ENCODE data around the gene TULP4.
"Not testable (repeated sequence)": the region's sequence is repeated elsewhere in the genome, so short reads cannot be mapped to it uniquely, and the experiment has no call there.

TULP4 gene

GRCh38 chr6:158329531-158329930 is 17.3 kb downstream of the TULP4 start:
- no peak for DNase-seq

DNA sequence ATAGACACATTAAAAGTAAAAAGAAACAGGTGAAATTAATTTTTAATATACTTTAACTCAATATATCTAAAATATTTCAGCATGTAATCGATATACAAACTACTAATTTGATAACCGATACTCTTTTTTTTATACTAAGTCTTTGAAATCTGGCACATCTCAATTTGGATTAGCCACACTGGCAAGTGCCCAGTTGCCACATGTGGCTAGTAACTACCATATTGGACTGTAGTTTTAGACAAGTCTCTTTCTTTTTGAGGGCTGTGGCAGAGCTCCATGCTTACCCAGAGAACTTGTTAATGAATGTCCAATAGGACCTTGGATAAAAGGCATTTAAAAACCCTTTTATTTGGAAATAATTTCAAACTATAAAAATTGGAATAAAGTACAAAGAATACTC is 17.8 kb downstream of the TULP4 start:
- no peak for DNase-seq

DNA sequence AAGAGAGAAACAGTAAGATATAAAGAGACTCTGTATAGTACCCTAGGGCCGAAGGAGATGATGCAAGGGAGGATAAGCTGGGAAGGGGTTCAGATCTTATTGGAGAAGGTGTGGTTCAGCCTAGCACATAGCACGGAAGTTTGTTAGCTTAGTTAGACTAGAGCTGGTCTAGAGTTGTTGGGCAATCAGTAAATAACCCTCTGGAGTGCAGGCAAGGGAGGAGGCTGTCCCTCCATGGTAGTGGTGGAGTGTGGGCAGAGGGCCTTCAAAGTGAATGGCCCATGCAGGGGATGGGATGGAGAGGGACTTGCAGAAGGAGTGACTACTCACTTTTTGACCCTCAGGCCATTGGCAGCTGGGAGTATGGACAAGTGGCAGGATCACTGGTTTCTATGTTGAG is 20.0 kb downstream of the TULP4 start:
- DNase-seq: no peak

- no peak for DNase-seq
Measured at GRCh38 chr6:158333094-158333493, 20.8 kb downstream of the TULP4 start.

GRCh38 chr6:158334534-158334933 is 22.3 kb downstream of the TULP4 start:
- no peak for DNase-seq

GRCh38 chr6:158337332-158337731 is 25.1 kb downstream of the TULP4 start:
- no peak for DNase-seq

DNA sequence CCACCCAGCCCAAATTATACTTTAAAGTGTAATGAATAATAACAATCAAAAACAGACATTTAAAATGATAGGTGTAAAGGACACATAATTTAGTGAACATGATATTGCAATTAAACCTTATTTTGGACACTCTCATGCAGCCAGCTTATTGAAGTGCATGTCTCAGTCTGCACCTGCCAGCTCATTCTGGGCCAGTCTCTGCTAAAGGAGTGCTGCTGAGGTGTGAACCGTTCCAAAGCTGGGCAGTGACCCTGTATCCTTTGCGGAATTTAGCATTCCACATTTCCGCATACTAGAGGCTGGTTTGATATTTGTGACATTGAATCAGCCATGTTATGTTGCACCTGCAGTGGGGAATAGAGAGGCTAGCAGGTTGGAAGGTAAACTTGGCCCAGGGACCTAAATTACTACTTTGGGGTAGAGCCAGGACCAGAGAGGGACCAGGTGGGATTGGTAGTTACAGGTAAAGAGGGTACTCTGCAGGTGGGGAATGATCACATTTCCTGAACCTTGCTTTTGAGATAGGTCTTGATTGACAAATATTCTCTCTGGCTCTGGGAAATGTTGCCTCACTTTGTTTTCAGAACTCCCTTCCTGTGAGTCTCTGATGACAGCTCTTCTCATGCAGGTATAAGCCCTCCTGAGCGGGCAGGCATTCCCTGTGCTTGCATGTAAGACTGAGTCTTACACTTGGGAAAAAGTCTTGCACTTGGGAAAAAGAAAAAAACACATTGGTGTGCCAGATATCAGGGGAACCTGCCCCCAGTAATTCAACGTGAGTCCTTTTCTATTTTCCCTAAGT is 26.2 kb downstream of the TULP4 start:
- no peak for DNase-seq

DNA sequence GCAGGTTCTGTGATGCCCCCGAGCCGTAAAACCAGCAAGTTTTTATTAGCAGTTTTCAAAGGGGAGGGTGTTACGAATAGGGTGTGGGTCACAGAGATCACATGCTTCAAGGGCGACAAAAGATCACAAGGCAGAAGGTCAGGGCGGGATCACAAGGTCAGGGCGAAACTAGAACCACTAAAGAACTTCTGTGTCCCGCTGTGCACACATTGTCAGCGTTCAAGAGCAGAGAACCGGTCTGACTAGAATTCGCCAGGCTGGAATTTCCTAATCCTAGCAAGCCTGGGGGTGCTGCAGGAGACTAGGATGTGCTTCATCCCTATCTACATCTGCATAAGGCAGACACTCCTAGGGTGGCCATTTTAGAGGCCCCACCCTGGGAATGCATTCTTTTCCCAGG is 26.9 kb downstream of the TULP4 start:
- not testable (repeated sequence) for DNase-seq

DNA sequence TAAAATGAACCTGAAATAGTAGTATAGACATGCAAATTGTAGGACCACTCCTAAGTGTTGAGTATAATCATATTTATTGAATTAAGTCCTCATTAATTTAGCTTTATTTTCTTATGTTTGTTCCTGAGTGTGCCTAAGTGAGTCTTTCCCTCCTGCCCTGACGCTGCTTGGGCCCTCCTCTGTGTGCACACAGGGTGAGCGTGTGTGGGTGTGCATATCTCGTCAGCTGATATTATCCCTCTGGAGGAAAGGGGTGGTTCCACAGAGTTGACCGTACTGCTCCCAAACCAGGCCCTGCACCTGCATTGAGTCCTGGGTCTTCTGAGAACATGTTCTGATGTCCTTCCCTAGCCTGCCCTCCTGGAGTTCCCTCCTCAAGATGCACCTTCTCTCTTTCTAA is 28.0 kb downstream of the TULP4 start:
- DNase-seq: no peak

DNA sequence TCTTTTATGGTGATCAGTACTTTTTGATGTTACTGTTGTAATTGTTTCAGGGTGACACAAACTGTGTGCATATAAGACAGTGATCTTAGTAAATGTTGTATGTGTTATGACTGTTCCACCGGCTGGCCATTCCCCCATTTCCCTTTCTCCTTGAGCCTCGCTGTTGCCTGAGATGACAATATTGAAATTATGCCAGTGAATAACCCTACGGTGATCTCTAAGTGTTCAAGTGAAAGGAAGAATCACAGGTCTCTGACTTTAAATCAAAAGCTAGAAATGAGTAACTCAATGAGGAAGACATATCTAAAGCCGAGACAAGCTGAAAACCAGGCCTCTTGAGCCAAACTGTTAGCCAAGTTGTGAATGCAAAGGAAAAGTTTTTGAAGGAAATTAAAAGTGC is 32.3 kb downstream of the TULP4 start:
- DNase-seq: no peak

DNA sequence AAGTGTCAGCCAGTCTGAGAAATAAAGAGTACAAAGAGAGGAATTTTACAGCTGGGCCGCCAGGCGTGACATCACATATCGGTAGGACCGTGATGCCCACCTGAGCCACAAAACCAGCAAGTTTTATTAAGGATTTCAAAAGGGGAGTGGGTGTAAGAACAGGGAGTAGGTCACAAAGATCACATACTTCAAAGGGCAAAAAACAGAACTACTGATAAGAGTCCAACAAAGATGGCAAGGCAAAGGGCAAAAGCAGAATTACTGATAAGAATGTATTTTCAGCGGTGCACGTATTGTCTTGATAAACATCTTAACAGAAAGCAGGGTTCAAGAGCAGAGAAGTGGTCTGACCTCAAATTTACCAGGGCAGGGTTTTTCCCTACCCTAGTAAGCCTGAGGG is 33.2 kb downstream of the TULP4 start:
- not testable (repeated sequence) for DNase-seq

DNA sequence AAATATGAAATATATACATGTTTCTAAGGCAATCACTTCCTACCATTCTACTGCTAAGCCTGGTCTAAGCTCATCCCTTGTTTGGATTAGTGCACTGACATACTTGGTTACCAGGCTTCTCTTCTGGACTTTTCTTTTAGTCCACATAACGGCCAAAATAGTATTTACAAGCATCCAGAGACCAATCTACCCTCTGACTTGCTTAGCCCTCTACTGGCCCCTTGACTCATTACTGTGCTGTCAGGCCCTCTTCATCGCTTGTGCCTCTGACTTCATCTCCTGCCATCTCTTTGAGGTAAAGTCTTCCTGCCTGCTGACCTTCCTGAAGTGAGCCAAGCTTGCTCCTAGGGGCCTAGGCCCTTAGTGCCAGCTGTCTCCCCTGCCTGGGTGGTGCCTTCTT is 35.1 kb downstream of the TULP4 start:
- no peak for DNase-seq

DNA sequence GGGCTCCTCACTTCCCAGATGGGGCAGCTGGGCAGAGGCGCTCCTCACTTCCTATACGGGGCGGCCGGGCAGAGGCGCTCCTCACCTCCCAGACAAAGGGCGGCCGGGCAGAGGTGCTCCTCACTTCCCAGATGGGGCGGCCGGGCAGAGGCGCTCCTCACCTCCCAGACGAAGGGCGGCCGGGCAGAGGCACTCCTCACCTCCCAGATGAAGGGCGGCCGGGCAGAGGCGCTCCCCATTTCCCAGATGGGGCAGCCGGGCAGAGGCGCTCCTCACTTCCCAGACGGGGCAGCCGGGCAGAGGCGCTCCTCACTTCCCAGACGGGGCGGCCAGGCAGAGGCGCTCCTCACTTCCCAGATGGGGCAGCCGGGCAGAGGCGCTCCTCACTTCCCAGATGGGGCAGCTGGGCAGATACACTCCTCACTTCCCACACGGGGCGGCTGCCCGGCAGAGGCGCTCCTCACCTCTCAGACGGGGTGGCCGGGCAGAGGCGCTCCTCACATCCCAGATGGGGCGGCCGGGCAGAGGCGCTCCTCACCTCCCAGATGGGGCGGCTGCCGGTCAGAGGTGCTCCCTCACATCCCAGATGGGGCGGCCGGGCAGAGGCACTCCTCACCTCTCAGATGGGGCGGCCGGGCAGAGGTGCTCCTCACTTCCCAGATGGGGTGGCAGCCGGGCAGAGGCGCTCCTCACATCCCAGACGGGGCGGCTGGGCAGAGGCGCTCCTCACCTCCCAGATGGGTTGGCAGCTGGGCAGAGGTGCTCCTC is 36.7 kb downstream of the TULP4 start:
- DNase-seq: not testable (repeated sequence)

DNA sequence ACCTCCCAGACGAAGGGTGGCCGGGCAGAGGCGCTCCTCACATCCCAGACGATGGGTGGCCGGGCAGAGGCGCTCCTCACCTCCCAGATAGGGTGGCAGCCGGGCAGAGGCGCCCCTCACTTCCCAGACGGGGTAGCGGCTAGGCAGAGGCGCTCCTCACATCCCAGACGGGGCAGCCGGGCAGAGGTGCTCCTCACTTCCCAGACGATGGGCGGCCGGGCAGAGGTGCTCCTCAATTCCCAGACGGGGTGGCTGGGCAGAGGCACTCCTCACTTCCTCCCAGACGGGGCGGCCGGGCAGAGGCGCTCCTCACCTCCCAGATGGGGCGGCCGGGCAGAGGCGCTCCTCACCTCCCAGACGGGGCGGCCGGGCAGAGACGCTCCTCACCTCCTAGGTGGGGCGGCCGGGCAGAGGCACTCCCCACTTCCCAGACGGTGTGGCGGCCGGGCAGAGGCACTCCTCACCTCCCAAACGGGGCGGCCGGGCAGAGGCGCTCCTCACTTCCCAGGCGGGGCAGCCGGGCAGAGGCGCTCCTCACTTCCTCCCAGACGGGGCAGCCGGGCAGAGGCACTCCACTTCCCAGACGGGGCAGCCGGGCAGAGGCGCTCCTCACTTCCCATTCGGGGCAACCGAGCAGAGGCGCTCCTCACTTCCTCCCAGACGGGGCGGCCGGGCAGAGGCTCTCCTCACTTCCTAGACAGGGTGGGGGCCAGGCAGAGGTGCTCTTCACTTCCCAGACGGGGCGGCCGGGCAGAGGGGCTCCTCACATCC is 37.4 kb downstream of the TULP4 start:
- DNase-seq: not testable (repeated sequence)

GRCh38 chr6:158350731-158351130 is 38.5 kb downstream of the TULP4 start:
- not testable (repeated sequence) for DNase-seq

DNA sequence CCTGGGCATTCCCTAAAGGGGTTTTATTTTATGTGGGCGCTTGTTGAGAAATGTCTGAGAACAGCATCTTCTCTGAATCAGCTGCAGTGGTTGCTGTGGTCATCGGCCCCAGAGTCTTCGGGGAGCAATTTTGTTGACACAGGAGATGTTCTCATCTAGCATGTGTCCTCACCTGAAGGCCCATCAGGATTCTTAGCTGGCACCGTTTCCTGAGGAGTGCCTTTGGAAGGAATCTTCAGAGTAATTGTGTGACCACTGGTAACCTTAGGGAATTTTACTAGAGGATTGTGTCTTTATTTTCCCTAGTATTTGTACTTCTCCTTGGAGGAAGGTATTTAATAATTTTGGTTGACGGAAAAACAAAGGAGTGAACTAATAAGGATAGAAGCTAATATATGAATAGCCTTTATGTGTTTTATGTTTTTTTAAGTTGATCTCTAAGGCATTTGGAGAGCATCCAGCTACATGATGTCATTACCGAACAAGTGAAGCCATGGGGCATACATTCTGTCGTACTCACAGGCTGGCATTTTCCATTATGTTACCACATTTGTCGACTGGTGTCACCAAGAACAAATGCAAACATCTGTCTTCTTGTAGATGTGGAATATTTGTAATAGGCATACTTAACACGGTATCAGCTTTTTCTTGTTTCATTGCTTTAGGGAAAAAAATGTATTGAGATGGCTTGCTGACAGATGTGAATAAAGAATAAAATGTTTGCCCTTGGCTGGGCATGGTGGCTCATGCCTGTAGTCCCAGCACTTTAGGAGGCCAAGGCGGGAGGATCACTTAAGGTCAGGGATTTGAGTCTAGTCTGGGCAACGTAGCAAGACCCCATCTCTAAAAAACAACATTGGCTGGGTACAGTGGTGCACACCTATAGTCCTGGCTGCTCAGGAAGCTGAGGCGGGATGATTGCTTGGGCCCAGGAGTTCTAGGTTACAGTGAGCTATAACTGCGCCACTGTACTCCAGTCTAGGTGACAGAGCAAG is 41.9 kb downstream of the TULP4 start:
- DNase-seq: no peak

DNA sequence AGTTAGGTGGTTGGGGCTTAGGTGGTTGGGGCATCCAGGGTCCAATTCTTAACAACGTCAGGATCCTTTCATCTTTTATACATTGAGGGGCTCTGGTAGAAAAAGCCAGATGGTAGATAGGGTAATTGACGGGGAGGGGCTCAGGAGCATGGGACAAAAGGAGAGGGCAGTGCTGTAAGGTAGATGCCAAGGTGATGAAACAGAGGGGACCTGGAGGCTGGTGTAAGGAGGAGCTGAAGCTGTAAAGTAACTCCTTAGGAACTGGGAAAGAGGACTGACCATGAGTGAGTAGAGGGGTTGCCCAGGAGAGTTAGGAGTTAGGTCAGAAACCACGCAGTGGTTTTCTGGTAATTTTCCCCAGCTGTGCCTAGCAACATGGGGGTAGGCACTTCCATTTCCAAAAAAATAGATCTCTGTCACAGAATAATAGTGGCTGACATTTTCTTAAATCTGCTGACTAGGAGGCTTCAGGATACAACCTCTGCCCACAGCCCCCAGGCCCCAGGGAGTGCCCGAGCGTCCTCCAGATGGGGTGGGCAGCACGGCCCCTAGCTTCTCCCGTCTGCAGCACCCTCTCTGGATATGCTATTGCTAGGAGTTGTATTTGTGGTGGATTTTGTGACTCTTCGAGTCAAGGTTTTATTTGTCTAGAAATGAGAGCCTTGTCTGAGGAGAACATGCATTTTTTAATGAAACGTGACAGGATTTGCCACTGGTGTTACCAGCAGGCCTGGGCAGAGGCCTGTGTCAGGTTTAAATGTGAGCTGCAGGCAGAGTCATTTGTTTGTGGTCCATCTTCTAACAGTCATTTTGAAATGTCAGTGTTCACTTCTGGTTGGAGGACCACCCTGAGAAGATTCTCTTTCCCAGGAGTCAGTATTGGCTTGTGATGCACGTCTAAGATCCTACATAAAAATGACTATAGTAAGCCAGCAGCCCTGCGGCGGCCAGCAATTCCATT is 44.6 kb downstream of the TULP4 start:
- no peak for DNase-seq

- DNase-seq: no peak
Measured at GRCh38 chr6:158357570-158358216, 45.4 kb downstream of the TULP4 start.

DNA sequence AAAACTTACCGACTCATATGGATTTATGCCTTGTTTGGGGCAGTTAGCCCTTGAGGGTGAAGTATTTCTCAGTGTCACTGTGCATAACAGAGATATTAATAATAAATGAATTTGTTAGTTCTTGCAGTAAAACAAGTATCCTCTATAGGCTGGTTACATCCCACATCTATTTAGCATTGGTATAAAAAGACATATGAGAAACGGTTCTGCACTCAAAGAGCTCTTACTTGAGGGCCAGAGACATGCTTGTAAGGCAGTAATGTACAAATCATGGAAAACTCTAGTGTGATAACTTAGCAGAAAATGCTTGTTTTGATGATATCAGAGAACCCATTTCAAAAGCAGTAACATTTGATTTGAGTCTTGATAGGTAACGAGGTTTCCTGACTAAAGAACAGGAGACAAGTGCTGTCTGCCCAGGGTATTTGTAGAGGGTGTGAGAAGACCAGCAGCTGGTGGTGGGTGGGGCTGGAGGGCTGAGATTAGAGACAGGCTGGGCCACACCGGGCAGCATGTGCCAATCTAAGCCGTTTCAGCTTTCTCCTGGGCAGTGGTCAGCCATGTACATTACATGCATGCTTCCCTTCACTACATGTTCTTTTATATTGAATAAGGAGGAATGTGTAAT is 46.3 kb downstream of the TULP4 start:
- DNase-seq: no peak

GRCh38 chr6:158361068-158361467 is 48.8 kb downstream of the TULP4 start:
- DNase-seq: no peak

Data from activated CD8-positive, alpha-beta memory T cell treated with anti-CD3 and anti-CD28 coated beads, Interleukin-2, amount 50 U/mL, for 4 hours (primary cell).